Common myeloid progenitor, CD34-positive (primary cell): ENCODE data around the gene SLC48A1.

Source experiments
- CTCF ChIA-PET: fragments of 350-600 bp; sonication (Branson Sonifier 250); formaldehyde crosslinking; loops from one replicate; lab custom pipeline; 2021; ENCODE audit warnings: antibody characterized with exemption; lab: Charles Lee
- POLR2A ChIA-PET: fragments of 350-600 bp; sonication (Branson Sonifier 250); formaldehyde crosslinking; loops from one replicate; lab custom pipeline; 2021; ENCODE audit warnings: antibody characterized with exemption; lab: Charles Lee
- DNase-seq, 3 donors: peaks; one replicate each; pipeline versions ENCODE4 v3.0.0 to v3.0.0-alpha.2; 2013
- H3K27ac ChIP-seq, 2 experiments: 1 replicate in 1 of 2; 2 replicates in 1 of 2; pipeline ENCODE4 v1.7.0; 2013; ENCODE audit warnings: inconsistent platforms in 2 of 2, low read length in 2 of 2, mild to moderate bottlenecking in 2 of 2, low read depth in 1 of 2, moderate library complexity in 1 of 2; ENCODE audit not compliant: severe bottlenecking in 2 of 2, insufficient read depth in 1 of 2, poor library complexity in 1 of 2
- H3K27me3 ChIP-seq, 5 experiments: replicated peaks in 2 of 5; 1 replicate in 3 of 5; 2 replicates in 2 of 5; pipeline versions ENCODE4 v1.6.1 to v1.7.0; 2013; ENCODE audit warnings: low read length in 4 of 5, mild to moderate bottlenecking in 2 of 5, moderate library complexity in 2 of 5, inconsistent platforms in 1 of 5; ENCODE audit not compliant: insufficient read depth in 5 of 5, control insufficient read depth in 4 of 5
- H3K36me3 ChIP-seq, 4 experiments: 1 replicate in 2 of 4; 2 replicates in 2 of 4; pipeline versions ENCODE4 v1.6.1 to v1.7.0; 2013; ENCODE audit warnings: low read length in 3 of 4, control low read depth in 1 of 4, mild to moderate bottlenecking in 1 of 4; ENCODE audit not compliant: control insufficient read depth in 4 of 4, insufficient read depth in 4 of 4
- H3K4me1 ChIP-seq, 4 experiments: 1 replicate in 3 of 4; 2 replicates in 1 of 4; pipeline versions ENCODE4 v1.6.1 to v1.7.1; 2013; ENCODE audit warnings: low read length in 3 of 4, mild to moderate bottlenecking in 3 of 4, control low read depth in 1 of 4, inconsistent platforms in 1 of 4, moderate library complexity in 1 of 4; ENCODE audit not compliant: control insufficient read depth in 4 of 4, insufficient read depth in 4 of 4; ENCODE audit errors: control extremely low read depth in 1 of 4
- H3K4me3 ChIP-seq, 7 experiments: 1 replicate in 4 of 7; 2 replicates in 3 of 7; pipeline versions ENCODE4 v1.5.1 to v1.7.0; 2013; ENCODE audit warnings: mild to moderate bottlenecking in 7 of 7, low read length in 6 of 7, moderate library complexity in 6 of 7, inconsistent platforms in 2 of 7, low read depth in 2 of 7, control low read depth in 1 of 7; ENCODE audit not compliant: insufficient read depth in 4 of 7, control insufficient read depth in 1 of 7; ENCODE audit errors: extremely low read depth in 1 of 7
- H3K9me3 ChIP-seq, 5 experiments: 1 replicate in 4 of 5; 2 replicates in 1 of 5; pipeline versions ENCODE4 v1.6.1 to v1.7.1; 2013; ENCODE audit warnings: low read length in 4 of 5, mild to moderate bottlenecking in 2 of 5, inconsistent platforms in 1 of 5, low read depth in 1 of 5, moderate library complexity in 1 of 5; ENCODE audit not compliant: control insufficient read depth in 4 of 5, insufficient read depth in 2 of 5; ENCODE audit errors: control extremely low read depth in 1 of 5
- WGBS: methylation state at CpG from one replicate; pipeline ENCODE4 v1.1.5; 2013; ENCODE audit not compliant: insufficient coverage; 5-methylcytosine and 5-hydroxymethylcytosine counted together

The SLC48A1 gene

GRCh38 chr12:47743311-47743860 lies 29.7 kb upstream of the SLC48A1 start:
- Histone ChIP-seq H3K36me3 (peaks cover 0 to 21% (median 0%) of the 10 kb centered on the region in 4 experiments), H3K9me3 (no peaks in the 10 kb centered on the region), H3K4me3 (no peak overlapping the region), H3K27me3 (no peaks in the 10 kb centered on the region), H3K27ac (no peak overlapping the region), H3K4me1 (peaks cover 4 to 32% (median 21%) of the 10 kb centered on the region in 4 experiments)
- 99% methylated on average over 8 of the region's 9 CpGs for WGBS
- DNase-seq = no peak
- CTCF ChIA-PET = interaction anchor here (1.0 to 35.4 kb wide), 13 partner anchors 11 to 154 kb away, joined by 3 to 1109 read pairs (median 27); partner anchors contain the start of genes ENDOU, HDAC7, RAPGEF3 and RPAP3
- POLR2A ChIA-PET = interaction anchor here (0.8 kb wide), 1 partner anchor 15 kb away, joined by 3 read pairs; the partner anchor contains the start of gene RAPGEF3

GRCh38 chr12:47744005-47744651 lies 28.9 kb upstream of the SLC48A1 start:
- Histone ChIP-seq H3K4me3 (no peak overlapping the region), H3K27ac (no peak overlapping the region), H3K4me1 (peaks cover 4 to 32% (median 21%) of the 10 kb centered on the region in 4 experiments), H3K9me3 (no peaks in the 10 kb centered on the region), H3K36me3 (peaks cover 0 to 28% (median 0%) of the 10 kb centered on the region in 4 experiments), H3K27me3 (no peaks in the 10 kb centered on the region)
- DNase-seq = peak in 2 of 3 donors; percentile 33 to 36
- ChIA-PET POLR2A (interaction anchor here (0.6 kb wide), 1 partner anchor 12 kb away, joined by 4 read pairs; no protein-coding TSS in a partner anchor), CTCF (interaction anchor here (1.3 to 35.4 kb wide), 11 partner anchors 12 to 126 kb away, joined by 3 to 1109 read pairs (median 73); partner anchors contain the start of genes ENDOU, RAPGEF3 and SLC48A1)
- WGBS = 53% methylated on average over 6 of the region's 10 CpGs

- Histone ChIP-seq H3K4me1 (peaks cover 4 to 29% (median 19%) of the 10 kb centered on the region in 4 experiments), H3K27ac (no peak overlapping the region), H3K27me3 (no peaks in the 10 kb centered on the region), H3K4me3 (no peak overlapping the region), H3K9me3 (no peaks in the 10 kb centered on the region), H3K36me3 (peaks cover 0 to 35% (median 2%) of the 10 kb centered on the region in 4 experiments)
- ChIA-PET CTCF (interaction anchor here (1.4 to 35.4 kb wide), 8 partner anchors 12 to 90 kb away, joined by 6 to 1109 read pairs (median 114); partner anchors contain the start of genes ENDOU, RAPGEF3 and SLC48A1), POLR2A (interaction anchor here (0.6 kb wide), 1 partner anchor 13 kb away, joined by 4 read pairs; no protein-coding TSS in a partner anchor)
- DNase-seq = no peak
- 95% methylated on average over 7 of the region's 8 CpGs for WGBS
These were observed 28.1 kb upstream of the SLC48A1 start for GRCh38 chr12:47744778-47745436.

GRCh38 chr12:47745485-47746041 lies 27.5 kb upstream of the SLC48A1 start:
- POLR2A ChIA-PET = no interaction called here
- 90% methylated on average over 15 of the region's 16 CpGs for WGBS

GRCh38 chr12:47746073-47746472 lies 27.0 kb upstream of the SLC48A1 start:
- ChIA-PET CTCF (interaction anchor here (1.0 to 35.4 kb wide), 6 partner anchors 11 to 89 kb away, joined by 3 to 1109 read pairs (median 114); partner anchors contain the start of genes ENDOU, RAPGEF3 and SLC48A1), POLR2A (no interaction called here)
- Histone ChIP-seq H3K36me3 (peaks cover 0 to 47% (median 2%) of the 10 kb centered on the region in 4 experiments), H3K4me1 (peaks cover 4 to 18% (median 8%) of the 10 kb centered on the region in 4 experiments), H3K27ac (no peak overlapping the region), H3K9me3 (no peaks in the 10 kb centered on the region), H3K4me3 (no peak overlapping the region), H3K27me3 (no peaks in the 10 kb centered on the region)
- WGBS = 93% methylated on average over 3 of the region's 5 CpGs
- DNase-seq = no peak

More at GRCh38 chr12:47745485-47746041, 27.5 kb upstream of the SLC48A1 start:
- CTCF ChIA-PET = interaction anchor here (1.0 to 35.4 kb wide), 8 partner anchors 11 to 90 kb away, joined by 3 to 1109 read pairs (median 114); partner anchors contain the start of genes ENDOU, RAPGEF3 and SLC48A1
- no peak overlapping the region for H3K4me3 ChIP-seq
- no peaks in the 10 kb centered on the region for H3K9me3 ChIP-seq
- no peaks in the 10 kb centered on the region for H3K27me3 ChIP-seq
- no peak overlapping the region for H3K27ac ChIP-seq
- H3K4me1 ChIP-seq = peaks cover 4 to 23% (median 13%) of the 10 kb centered on the region in 4 experiments
- DNase-seq = no peak
- H3K36me3 ChIP-seq = peaks cover 0 to 42% (median 2%) of the 10 kb centered on the region in 4 experiments

- Histone ChIP-seq H3K36me3 (peaks cover 0 to 51% (median 2%) of the 10 kb centered on the region in 4 experiments), H3K27ac (no peak overlapping the region), H3K4me1 (peaks cover 2 to 13% (median 4%) of the 10 kb centered on the region in 4 experiments), H3K9me3 (no peaks in the 10 kb centered on the region), H3K4me3 (no peak overlapping the region), H3K27me3 (no peaks in the 10 kb centered on the region)
- DNase-seq = no peak
- WGBS = 98% methylated on average over 4 of the region's 7 CpGs
- CTCF ChIA-PET = interaction anchor here (1.0 to 35.4 kb wide), 4 partner anchors 10 to 32 kb away, joined by 3 to 1109 read pairs (median 219); partner anchors contain the start of genes RAPGEF3 and SLC48A1
- POLR2A ChIA-PET = no interaction called here
These were observed 26.5 kb upstream of the SLC48A1 start for GRCh38 chr12:47746523-47746922.
